ENCODE measurements around the gene HOMER2. TPM values are rescaled to one million over a fixed set of nuclear protein-coding genes. Genes with fewer than 3 reads are reported as not detected.

Gene HOMER2
- total and polyA plus RNA-seq, 2 donors (not counting 3 experiments of a cell fraction or from before 2014, with no cell fraction given): 0.60 to 0.68 TPM

DNA sequence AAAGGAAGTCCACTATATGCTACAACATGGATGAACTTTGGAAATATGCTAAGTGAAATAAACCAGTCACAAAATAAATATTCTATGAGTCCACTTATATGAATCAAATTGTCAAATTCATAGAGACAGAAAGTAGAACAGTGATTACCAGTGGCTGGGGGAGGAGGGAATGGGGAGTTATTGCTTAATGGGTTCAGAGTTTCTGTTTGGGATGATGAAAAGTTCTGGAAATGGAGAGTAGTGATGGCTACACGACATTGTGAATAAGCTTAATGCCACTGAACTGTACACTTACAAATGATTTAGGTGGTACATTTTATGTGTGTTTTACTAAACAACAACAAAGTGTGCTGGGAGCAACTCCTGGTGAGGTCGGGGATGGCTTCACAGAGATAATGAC lies 38.1 kb downstream of the HOMER2 start:
- Histone ChIP-seq H3K27me3 (ENCODE audit: control insufficient read depth in 2 of 2, insufficient read depth in 2 of 2, low read length in 2 of 2) (no peaks in the 10 kb centered on the region), H3K27ac (ENCODE audit: insufficient read depth, low read depth, low read length) (no peak overlapping the region), H4K20me1 (replicated peaks; ENCODE audit: control insufficient read depth, extremely low read depth, insufficient read depth, low read length) (no peaks in the 10 kb centered on the region), H3K4me2 (ENCODE audit: insufficient read depth, low read length) (no peak overlapping the region), H3K9me1 (replicated peaks; ENCODE audit: control insufficient read depth, extremely low read depth, insufficient read depth, low read length) (no peaks in the 10 kb centered on the region), H3K4me3 (replicated peaks in 1 of 3; ENCODE audit: insufficient read depth in 1 of 3, low read depth in 1 of 3, low read length in 3 of 3) (no peak overlapping the region), H3K9me3 (replicated peaks; ENCODE audit: control insufficient read depth, insufficient read depth, low read length) (no peaks in the 10 kb centered on the region), H3K4me1 (ENCODE audit: control insufficient read depth, extremely low read depth, insufficient read depth, low read length) (no peaks in the 10 kb centered on the region), H3K79me2 (ENCODE audit: control insufficient read depth, insufficient read depth, low read length) (no peaks in the 10 kb centered on the region), H3K9ac (replicated peaks; ENCODE audit: extremely low read depth, insufficient read depth, low read length) (no peak overlapping the region), H2AFZ (ENCODE audit: low read depth, low read length) (no peak overlapping the region), H3K36me3 (ENCODE audit: control insufficient read depth in 2 of 2, extremely low read depth in 1 of 2, insufficient read depth in 2 of 2, low read length in 2 of 2) (no peaks in the 10 kb centered on the region)
- POLR2A ChIA-PET: no interaction called here
- BruUV-seq (replicated peaks): no TSS peak
- DNase-seq (ENCODE audit: low read depth, low spot score) (no peak), FAIRE-seq (no peak)
- dilution Hi-C loops (cut with MboI; ENCODE audit: extremely low pct_ligation_motif_present, low sequenced_read_pairs): no loop called here
- TF ChIP-seq POLR2A (IDR thresholded peaks at IDR 0.05; ENCODE audit: low read depth, low read length) (no peak), EZH2 (IDR thresholded peaks at IDR 0.05; ENCODE audit: borderline replicate concordance, low read depth, low read length, severe bottlenecking) (no peak), MYC (IDR thresholded peaks at IDR 0.05; ENCODE audit: low read depth, low read length) (no peak), POLR2AphosphoS5 (IDR thresholded peaks at IDR 0.05; ENCODE audit: insufficient read depth, low read depth, low read length) (no peak), JUN (IDR thresholded peaks at IDR 0.05; ENCODE audit: borderline replicate concordance, insufficient read depth, insufficient read length, low read depth) (no peak), GATA2 (IDR thresholded peaks at IDR 0.05; ENCODE audit: insufficient read depth, insufficient read length, low read depth, low read length) (no peak), FOS (IDR thresholded peaks at IDR 0.05; ENCODE audit: borderline replicate concordance, insufficient read depth, low read length) (no peak)
- TF ChIP-seq, protein P1, sequence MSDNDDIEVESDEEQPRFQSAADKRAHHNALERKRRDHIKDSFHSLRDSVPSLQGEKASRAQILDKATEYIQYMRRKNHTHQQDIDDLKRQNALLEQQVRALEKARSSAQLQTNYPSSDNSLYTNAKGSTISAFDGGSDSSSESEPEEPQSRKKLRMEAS (IDR thresholded peaks at IDR 0.05; ENCODE audit: insufficient read depth, insufficient read length): no peak
- TF ChIP-seq, protein P2, sequence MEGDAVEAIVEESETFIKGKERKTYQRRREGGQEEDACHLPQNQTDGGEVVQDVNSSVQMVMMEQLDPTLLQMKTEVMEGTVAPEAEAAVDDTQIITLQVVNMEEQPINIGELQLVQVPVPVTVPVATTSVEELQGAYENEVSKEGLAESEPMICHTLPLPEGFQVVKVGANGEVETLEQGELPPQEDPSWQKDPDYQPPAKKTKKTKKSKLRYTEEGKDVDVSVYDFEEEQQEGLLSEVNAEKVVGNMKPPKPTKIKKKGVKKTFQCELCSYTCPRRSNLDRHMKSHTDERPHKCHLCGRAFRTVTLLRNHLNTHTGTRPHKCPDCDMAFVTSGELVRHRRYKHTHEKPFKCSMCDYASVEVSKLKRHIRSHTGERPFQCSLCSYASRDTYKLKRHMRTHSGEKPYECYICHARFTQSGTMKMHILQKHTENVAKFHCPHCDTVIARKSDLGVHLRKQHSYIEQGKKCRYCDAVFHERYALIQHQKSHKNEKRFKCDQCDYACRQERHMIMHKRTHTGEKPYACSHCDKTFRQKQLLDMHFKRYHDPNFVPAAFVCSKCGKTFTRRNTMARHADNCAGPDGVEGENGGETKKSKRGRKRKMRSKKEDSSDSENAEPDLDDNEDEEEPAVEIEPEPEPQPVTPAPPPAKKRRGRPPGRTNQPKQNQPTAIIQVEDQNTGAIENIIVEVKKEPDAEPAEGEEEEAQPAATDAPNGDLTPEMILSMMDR (IDR thresholded peaks at IDR 0.05; ENCODE audit: extremely low read depth in 1 of 2, insufficient read depth in 1 of 2, low read depth in 1 of 2, low read length in 2 of 2): no peak
- CTCF ChIA-PET: no interaction called here
- intact Hi-C loops (cut with micrococcal nuclease): no loop called here

Data from endothelial cell of umbilical vein (primary cell).